HPDE6-E6E7 (cell line): ENCODE results near the gene PIGW.
"Not testable (repeated sequence)": the region's sequence is repeated elsewhere in the genome, so short reads cannot be mapped to it uniquely, and the experiment has no call there.

ENCODE experiments used
- DNase-seq: peaks from one replicate; pipeline ENCODE4 v3.0.0; 2011; ENCODE audit warnings: missing footprints; ENCODE audit errors: extremely low spot score

PIGW gene

DNA sequence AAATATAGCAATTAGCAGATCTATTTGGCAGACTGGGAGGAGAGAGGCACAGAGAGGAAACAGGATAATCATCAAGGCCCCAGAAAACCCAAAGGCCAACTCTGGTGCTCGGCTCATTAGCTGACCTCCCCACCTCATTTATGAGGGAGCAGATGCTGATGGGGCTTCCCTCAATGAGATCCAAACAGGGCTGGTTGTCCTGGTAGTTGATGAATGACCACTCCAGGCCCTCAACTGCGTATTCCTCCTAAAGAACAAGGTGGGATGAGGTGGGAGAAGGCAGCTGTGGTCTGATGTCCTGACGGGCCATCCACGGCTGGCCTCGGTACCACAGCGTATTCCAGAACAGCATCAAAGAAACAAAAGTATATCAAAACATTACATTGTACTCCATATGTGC, 27.5 kb upstream of the PIGW start:
- DNase-seq: no peak

DNA sequence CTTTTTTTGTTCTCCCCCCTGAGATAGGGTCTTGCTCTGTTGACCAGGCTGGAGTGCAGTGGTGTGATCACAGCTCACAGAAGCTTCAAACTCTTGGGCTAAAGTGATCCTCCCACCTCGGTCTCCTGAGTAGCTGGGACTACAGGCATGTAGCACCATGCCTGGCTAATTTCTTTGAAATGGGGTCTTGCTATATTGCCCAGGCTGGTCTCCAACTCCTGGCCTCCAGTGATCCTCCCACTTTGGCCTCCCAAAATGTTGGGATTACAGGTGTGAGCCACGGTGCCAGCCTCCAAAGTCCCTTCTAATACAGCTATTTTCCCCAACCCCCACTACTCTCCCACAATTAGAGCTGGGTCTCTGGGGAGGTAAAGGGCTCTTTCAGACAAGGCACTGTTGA, 26.3 kb upstream of the PIGW start:
- not testable (repeated sequence) for DNase-seq

DNA sequence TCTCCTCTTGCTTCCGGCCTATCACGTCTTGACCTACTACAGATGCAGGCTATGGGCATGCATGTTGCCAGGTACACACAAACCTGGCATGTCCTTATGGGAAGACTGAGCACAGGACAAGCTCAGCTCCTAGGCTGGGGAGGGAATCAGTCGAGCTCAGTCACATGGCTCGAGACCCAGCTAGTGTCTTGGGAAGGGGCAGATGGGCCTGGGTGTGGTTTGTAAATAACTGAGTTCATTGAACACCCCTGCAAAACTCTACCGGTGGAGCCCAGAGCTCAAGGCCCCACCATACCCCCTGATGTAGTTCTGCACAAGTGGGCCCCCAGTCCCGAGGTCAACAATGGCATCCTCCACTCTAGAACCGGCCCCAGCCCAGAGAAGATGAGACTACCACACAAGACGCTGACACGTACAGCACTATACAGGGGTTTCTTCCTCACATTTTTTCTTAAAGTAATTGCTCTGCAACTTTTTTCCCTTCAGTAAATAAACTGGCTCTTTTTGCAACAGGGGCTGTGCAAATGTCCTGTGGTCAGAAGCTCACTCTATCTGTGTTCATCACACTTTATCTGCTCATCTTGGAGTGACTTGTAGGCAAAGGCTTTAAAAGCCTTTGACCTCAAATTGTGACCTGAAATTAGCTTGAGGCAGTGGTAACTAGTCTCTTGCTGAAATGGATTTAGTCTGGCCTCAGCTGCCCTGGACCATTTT, 25.4 kb upstream of the PIGW start:
- no peak for DNase-seq

DNA sequence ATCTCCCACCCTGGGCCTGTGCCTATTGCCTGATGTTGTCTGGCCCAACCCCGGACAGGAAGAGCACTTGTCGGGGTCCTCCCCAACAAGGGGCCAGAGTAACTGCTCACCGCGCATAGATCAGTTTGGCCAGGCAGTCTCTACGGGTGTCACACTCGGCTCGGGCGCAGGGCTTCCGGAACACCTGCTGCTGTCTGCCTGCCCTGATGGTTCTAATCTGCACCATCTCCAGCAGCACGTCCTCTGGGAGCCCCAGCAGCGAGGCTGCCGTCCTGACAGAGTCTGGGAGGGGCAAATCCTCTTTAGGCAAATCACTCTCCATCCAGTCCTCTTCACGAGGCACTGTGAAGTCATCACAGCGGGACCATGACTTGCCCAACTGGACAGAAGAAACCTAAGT, 24.2 kb upstream of the PIGW start:
- no peak for DNase-seq

DNA sequence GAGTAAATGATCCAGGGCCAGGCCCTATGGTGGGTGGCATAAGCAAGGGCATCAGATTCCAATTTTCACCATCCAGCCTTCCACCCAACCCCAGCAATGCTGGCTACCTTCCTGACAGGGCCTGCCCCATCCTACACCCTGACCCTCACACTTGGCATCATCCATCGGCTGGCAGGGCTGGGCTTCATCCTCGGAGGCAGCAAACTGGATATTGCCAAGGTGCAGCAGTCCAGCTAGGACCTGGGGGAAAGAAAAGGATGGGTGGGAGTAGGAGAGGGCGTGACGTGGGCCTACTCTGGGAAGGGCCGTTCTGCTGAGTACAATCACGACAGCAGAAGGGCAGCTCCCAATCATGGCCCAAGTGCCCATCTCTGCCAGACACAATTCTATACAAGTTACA, 23.6 kb upstream of the PIGW start:
- no peak for DNase-seq

DNA sequence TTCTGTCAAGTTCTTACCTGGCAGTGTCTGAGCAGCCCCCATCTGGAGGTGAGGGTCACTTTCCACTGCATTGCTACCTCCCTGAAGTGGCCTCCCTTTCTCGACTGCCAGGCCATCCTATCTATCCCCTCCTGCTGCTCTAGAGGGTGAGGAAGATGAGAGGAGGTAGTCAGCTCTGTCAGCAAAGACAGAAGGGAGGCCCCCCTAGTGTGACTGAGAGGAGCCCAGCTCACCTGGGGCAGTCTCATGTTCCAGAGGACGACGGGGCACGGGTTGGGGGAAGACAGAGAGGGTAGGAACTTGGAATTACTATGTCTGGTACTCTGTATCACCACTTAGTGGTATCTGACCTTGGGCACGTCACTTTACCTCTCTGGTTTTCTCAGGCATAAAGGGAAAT, 22.1 kb upstream of the PIGW start:
- no peak for DNase-seq

DNA sequence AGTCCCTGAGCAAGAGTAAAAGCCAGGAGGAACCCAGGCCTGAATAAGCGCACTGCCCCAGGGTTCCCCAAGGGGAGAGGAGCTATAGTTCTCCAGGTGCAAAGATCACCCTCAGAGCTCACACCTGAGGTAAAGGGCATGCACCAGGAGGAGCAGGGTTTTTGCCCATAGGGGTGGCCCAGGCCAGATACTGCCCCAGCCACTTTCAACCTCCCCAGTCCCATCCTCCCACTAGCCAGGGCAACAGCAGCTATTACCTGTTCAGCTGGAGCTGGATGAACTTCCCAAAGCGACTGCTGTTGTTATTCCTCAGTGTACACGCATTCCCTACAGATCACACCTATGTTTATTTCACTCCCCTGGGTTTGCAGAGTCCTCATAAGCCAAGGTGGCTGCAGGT, 19.9 kb upstream of the PIGW start:
- DNase-seq: no peak

DNA sequence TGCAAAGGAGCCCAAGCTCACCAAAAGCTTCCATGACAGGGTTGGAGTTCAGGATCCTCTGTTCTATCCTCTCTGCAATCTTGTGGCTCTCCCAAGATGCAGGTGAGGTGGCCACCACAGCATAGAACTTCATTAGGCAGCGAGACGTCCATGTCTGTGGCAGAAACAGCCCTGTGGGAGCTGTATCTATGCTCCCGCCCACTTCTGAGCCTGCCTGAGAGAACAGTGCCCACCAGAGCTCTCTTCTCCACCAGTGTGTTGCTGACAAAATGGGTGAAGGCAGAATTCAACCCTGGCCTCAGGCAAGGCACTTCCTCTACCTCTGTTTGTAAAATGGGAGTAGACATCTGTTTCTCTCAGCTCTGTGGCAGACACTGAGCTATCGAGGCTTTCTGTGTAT, 18.9 kb upstream of the PIGW start:
- DNase-seq: no peak

DNA sequence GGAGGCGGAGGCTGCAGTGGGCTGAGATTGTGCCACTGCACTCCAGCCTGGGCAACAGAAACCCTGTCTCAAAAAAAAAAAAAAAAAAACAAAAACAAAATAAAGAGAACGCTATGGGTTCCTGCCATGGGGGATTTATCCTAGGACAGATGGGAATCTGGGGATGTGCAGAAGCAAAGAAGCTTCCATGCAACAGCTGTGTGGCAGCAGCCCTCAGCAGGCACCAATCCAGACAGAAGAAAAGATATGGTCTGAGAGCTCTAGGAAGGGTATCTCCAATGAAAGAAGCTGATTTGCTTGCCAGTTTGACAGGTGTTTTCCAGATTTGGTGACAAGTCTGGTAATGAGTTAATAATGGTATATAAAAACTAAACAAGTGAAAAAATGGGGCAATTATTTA, 11.7 kb upstream of the PIGW start:
- no peak for DNase-seq

DNA sequence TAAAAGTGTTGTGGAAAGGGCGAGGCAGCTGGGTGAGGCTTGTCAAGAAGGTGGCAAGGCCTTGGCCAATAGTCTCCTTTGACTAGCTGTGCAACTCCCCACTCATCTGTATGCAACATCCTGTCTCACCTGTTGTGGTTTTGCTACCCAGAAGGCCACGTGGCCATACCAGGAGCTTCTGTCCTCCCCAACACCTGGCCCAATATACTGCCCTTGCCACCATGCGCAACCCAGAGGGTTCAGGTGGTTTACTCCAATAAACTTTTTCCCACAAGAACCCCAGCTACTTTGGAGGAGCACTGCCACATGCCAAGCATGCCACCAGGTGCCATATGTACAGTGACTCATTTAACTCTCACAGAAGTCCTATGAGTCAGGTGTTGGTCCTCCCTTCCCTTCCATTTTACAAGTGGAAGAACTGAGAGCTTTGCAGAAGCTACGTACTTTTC, 10.3 kb upstream of the PIGW start:
- DNase-seq: peak; percentile 33

DNA sequence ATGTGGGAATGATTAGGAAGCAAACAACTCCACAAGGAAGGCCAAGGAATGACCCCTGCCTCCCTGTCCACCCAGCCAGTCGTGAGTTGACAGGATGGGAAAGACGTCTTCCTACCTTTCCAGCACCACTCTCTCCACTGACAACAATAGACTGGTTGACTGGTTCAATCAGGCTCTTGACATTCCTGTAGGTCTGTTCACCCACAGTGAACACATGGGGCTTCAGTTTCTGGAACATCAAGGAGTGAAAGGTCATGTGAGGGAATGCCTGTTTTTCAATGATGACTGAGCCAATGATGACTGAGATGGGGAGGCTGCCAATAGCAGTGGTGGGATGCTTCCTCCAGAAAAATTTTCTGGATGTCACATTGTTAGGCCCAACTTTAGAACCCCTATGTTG, 9.7 kb upstream of the PIGW start:
- no peak for DNase-seq

DNA sequence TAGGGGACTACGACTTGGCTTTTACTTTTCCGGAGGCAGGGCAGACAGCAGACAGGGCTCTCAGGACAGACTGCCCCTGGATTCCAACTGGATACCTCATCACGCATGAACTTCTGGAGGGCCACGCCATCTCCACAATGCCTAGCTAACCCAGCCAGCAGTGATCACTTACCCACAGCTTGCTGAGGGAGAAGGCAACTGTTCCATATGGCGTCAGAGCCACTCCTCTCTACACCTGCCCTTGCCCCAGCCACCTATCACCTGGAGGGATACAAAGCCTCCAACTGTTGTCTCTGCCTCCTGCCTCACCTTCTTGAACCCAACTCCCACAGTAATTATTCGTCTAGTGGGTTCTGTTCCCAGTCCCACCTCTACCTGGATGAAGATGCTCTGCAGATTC, 8.9 kb upstream of the PIGW start:
- DNase-seq: no peak

DNA sequence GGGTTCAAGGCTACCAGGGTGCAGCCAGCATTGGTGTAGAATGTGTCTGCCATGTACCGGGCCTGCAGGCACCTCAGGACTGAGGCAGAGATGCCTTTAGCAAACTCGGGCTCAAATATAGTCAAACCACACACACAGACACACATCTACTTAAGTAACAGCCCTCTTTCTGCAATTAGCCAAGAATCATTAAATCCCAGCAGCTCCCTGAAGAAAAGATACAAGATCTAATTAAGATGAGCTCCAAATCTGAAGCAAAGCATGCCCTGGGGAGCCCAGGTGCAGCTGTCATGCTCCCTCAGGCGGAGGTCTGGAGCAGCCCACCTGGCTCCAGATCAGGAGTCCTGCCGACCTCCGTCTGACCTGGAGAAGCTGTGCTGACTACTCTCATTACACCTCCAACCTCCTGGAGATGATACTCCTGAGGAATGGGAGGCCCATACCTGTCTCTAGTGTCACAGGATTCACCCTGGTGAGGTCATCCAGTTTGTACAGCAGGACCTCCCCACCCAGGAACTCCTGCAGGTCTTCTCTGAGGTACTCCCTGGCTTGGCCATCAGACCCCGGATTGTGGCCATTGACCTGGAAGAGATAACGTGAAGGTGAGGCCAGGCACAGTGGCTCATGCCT, 7.1 kb upstream of the PIGW start:
- DNase-seq: no peak

DNA sequence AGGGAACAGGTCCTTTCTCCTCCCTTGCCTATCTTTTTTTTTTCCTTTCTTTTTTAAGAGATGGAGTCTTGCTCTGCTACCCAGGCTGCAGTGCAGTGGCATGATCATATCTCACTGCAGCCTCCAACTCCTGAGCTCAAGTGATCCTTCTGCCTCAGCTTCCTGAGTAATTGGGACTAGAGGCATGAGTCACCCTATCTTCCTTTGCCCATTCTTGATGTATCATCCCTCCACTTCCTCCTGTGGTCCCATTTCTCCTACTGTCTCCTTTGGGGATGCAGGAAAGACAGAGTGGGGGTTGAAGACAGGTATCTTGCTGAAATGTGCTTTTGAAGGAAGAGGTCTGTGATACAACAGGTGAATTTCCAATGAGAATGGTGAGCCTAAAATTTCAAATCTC, 5.7 kb upstream of the PIGW start:
- peak; percentile 22 for DNase-seq

DNA sequence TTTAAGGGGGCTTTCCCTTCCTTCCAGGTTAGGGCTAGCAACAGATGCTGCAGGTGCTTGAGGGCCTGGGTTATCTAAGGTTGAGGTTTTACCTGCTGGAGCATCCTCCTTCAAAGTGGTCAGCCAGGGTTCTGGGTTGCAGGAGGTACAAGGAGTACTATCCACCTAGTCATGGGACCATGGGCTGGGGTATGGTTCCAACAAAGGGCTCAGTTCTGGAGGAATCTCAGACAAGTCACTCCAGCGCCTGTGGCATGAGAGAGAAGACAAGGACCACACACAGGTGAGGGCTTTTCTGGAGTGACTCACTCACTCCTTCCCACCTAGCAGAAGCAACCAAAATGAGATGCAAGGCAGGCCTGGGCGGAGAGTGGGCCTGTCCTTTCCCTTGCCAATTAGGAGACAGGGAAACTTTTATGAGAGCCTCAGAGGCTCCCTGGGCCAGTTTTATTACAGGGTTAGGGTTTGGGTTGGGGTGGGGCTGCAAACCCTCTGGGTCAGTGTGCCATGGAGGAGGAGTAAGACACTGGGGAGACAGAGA, 2.3 kb upstream of the PIGW start:
- no peak for DNase-seq

DNA sequence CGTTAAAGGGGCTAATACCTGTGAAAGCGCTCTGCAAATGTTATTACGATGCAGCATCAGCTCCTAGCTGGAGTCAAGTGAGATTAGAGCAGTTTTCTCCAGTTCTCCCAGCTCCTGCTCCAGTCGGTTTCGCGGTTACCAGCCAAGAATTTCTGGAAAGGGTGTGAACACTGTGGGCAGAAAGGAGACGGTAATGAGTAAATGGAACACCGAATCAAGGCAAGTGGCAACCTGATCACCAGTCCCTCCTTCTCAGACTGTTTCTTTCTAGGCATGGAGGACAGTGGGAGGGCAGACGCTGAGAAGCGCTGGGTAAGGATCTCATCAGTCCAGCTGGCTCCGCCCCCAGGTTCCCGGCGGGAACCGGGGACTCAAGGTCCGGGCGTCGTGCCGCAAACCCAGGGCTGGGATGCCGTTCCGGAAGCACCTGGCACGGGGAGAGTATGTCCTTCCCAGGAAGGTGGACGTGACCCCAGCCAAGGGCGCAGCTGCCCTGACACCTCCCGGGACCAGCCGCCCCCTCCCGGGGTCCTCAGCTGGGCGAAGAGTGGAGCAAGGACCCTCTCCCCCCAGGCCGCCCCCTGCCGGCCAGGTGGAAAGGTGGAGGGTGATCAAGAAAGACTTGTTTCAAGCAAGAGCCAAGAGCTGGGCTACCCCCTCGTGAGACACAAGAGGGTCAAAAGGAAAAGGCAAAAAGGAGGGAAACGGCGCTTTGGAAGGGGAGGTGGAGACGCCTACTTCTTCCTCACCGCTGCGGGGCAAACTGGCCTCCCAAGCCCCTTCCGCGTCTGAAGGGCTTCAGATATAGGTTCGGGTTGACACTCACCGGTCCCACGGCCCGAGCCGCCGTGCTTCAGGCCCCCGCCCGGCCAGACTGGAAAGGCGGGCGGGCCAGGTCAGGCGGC, 600 bp upstream of the PIGW start:
- DNase-seq: peak; percentile 73

DNA sequence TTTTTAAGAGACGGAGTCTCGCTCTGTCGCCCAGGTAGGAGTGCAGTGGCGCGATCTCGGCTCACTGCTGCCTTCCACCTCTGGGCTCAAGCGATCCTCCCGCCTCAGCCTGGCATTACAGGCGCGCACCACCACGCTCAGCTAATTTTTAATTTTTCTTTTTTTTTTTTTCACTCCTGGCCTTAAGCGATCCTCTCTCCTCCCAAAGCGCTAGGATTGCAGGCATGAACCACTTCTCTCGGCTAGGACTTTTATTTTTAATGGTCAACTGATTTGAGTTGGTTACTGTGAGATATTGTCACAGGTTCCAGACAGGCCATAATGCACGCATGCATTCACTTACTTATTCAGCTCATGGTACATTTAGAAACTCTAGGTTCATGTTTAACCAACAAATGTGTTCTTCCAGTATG, 888 bp downstream of the PIGW start:
- no peak for DNase-seq

DNA sequence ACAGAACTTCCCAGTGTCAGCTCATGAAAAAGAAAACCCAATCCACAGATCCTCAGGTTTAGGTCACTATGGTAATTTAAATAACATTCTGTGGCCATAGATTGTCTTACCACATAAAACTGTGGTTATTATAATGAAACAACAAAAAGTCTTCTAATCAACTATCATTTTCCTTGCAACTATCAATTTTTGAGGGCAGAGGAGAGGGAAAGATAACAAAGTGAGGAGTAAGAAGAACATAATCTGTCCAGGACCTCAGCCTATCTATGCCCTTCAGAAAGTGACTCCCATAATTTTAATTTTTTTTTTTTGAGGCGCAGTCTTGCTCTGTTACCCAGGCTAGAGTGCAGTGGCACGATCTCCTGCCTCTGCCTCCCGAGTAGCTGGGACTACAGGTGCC, 5.9 kb downstream of the PIGW start:
- DNase-seq: no peak

DNA sequence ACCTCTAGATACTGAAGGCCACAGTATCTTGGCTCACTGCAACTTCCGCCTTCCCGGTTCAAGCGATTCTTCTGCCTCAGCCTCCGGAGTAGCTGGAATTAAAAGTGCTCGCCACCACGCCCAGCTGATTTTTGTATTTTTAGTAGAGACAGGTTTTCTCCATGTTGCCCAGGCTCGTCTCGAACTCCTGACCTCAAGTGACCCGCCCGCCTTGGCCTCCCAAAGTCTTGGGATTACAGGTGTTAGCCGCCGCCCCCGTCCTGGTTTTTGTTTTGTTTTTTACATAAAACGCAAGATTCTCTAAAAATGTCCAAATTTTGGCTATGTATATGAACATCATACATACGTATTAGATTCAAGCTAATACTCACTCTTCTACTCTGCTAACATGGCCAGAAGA, 8.0 kb downstream of the PIGW start:
- no peak for DNase-seq

DNA sequence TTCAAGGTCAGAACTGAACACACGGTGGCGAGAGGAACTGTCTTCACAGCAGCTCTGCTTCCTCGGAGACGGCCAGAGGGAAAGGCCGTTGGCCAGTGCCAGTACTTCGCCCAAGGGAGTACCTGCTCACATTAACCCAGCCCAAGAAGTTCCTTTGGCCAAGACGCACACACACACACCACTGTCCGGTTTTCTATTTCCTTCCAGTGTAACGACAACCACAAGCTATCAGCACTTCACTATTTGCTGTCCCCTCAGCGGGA, 9.2 kb downstream of the PIGW start:
- peak; percentile 19 for DNase-seq

DNA sequence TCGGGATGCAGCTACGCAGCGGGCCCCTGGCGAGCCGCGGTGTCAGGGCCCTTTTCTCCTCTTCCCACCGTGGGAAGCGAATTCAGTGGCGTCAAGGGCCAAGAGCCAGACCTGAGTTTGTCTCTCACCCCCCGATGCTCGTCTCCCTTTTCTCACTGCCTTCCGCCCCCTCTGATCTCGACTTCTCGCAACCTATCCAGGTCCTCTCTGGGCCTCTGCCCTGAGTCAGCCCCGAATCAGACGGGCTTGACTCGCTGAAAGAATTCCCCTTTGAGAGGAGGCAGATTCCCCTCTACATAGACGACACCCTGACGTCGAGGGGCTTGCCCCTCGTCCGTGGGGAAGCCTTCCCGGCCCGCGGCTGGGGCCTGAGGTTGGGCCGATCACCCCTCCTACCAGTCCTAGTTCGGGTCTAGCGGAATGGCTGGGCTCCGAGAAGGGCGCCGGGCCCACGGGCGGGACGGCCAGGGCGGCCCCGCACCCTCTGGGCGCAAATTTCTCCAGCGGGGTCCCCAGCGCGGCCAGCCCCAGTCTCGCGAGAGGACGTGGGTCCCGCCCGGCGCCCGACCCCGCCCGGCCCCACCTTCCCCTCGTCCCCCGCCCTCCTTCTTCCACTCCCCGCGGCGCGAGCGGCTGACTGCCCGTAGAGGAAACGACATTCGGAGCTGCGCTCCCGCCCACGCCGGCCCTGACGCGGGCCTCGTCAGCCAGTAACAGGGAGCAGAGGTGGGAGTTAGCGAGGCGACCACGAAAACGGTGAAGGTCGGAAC, 9.7 kb downstream of the PIGW start, which contains the start of gene GGNBP2:
Gene GGNBP2 (plus strand): TSS at position 613 of the 770 bp plus-strand sequence. CDS start 806 bp downstream, outside the sequence.
- DNase-seq: peak; percentile 88

DNA sequence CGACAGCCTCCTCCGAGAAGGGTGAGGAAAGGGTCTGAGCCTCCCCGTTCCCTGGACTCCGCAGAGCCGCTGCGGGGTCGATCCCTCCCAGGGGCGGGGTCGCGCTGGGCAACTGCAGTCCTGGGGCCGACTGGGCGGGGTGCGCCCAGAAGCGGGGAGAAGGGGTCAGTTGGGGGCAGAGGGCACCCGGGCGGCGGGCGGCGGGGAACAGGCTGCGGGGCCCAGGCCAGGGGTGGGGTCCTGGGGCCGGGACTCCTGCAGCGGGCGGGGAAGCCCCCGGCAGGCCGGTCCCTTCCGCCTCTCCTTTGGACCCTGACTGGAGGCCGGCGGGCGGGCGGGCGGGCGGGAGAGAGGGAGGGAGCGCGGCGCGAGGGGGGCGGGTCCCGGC, 10.3 kb downstream of the PIGW start:
- no peak for DNase-seq
